Measurements from ENCODE around the gene TMEM86B. TPM values are rescaled to one million over a fixed set of nuclear protein-coding genes. Genes with fewer than 3 reads are reported as not detected.

TMEM86B gene
- total RNA-seq, 1 donor from 2014 or later, result 2.9 TPM

DNA sequence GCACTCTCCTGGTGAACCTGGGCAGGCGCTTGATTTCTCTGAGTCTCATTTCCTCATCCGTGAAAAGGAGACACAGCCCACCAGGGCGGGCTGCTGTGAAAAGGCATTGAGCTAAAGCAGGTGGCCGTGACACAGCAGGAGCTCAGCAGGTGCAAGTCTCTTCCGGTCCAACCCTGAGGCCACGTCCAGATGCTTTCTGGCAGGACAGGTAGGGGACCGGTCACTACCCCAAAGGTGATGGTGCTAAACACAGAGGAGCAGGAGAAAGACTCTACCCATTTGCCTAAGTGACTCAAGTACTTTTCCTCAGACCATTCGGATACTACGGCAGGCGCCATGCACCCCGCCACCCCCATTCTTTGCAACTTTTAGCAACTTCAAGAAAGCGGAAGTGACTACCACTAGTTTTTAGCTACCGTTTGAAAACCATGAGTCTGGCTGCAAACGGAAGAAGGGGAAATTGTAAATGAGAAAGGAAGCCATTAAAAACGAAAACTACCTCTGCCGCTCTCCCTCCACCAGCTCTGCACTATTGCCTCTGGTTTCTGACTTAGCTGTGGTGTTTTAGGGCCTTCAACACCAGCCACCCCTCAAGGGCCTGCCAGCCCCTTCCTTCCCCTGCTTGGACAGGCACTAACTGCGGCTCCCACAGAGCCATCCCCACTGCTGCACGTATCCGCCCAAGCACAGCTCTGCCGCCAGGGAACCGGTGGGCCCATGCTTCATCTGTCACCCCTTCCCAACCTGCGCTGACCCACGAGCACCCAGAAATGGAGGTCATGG is 25.5 kb upstream of the TMEM86B start:
- no peaks in the 10 kb centered on the region for H3K27me3 ChIP-seq
- intact Hi-C loops (cut with DNase I), result no loop called here
- peak overlapping the region; percentile 60 for H3K27ac ChIP-seq
- DNase-seq (ENCODE audit: extremely low spot score in 2 of 2), result no peak
- peaks cover 88% of the 10 kb centered on the region for H3K4me1 ChIP-seq
- TF ChIP-seq CTCF (IDR thresholded peaks at IDR 0.05) (no peak), POLR2AphosphoS5 (IDR thresholded peaks at IDR 0.05; ENCODE audit: insufficient read depth in 1 of 2, low read depth in 1 of 2) (no peak), POLR2A (IDR thresholded peaks at IDR 0.05) (no peak)
- H3K9me3 ChIP-seq, result no peaks in the 10 kb centered on the region
- peak overlapping the region; percentile 27 for H3K4me3 ChIP-seq
- H3K36me3 ChIP-seq, result no peaks in the 10 kb centered on the region

DNA sequence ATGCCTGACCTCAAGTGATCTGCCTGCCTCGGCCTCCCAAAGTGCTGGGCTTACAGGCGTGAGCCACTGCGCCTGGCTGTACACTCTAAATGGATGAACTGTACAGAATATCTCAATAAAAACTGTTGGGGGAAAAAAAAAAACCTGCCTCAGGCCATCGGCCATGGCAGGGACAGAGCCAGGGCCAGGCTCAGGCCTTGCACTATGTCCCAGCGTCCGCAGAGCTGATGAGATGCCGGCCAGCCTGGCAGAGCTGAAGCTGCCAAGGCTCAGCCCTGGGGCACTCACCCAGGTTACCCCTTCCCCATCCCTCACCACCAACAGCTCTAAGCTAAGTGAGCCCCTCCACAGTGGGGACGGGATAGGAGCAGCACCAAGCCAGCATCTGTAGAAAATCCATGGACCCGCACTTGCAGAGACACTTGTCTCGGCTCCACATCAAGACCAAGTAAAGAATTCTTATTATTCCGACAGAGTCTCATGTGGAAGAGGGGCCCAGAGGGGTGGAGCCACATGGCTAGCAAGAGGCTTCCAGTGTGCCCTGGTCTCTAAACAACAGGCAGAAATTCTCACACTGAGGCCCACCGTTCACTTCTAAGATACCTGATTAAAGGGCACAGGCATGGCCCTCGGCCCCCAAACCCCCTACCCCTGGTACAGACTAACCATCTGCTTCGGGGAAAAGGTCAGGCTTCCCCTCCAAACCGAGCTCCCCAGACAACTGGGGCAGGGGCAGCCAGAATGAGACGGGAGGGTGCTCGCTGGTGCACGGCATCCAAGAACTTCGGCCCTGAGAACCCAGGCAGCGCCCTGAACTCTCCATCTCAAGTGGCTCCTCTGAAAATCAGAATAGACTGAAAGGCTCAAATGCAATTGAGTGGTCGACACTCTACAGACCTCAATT is 24.4 kb upstream of the TMEM86B start:
- Histone ChIP-seq H3K9me3 (no peaks in the 10 kb centered on the region), H3K27me3 (no peaks in the 10 kb centered on the region), H3K4me1 (peaks cover 88% of the 10 kb centered on the region), H3K4me3 (no peak overlapping the region), H3K27ac (no peak overlapping the region), H3K36me3 (no peaks in the 10 kb centered on the region)
- intact Hi-C loops (cut with DNase I), result no loop called here
- TF ChIP-seq POLR2AphosphoS5 (IDR thresholded peaks at IDR 0.05; ENCODE audit: insufficient read depth in 1 of 2, low read depth in 1 of 2) (no peak), POLR2A (IDR thresholded peaks at IDR 0.05) (no peak), CTCF (IDR thresholded peaks at IDR 0.05) (no peak)
- DNase-seq (ENCODE audit: extremely low spot score in 2 of 2), result no peak

DNA sequence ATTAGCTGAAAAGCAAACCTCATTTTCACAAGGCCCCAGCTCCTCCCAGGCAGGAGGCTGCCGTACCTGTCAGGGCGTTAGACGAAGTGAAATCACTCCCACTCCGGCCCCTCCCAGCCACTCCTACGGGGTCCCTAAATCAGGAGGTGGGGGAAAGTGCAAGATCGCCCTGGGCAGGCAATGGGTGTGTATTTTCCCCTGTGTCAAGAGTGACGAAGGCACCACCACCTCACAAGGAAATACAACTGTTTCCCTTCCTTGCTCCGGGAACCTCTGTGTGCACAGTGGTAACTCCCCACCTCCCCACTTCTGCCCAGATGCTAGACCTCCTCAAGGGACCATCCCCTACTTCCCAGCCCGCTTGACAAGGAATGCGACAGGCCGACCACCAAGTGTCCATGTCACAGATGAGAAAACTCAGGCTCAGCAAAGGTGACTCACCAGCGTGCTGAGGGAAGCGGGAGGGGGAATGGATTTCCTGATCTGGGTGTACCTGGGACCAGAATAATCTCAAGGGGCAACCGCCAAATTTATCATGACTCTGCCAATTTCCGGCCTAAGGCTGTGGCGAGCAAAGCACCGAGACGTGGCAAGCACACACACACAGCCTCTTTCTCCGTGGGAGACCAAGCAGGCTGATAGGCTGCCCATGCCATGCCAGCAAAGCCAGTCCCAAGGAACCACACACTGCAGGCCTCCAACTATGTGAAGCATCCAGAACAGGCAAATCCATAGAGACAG is 22.9 kb upstream of the TMEM86B start:
- H3K9me3 ChIP-seq, result no peaks in the 10 kb centered on the region
- TF ChIP-seq POLR2AphosphoS5 (IDR thresholded peaks at IDR 0.05; ENCODE audit: insufficient read depth in 1 of 2, low read depth in 1 of 2) (no peak), CTCF (IDR thresholded peaks at IDR 0.05) (no peak), POLR2A (IDR thresholded peaks at IDR 0.05) (no peak)
- intact Hi-C loops (cut with DNase I), result no loop called here
- no peak for DNase-seq (ENCODE audit: extremely low spot score in 2 of 2)
- peaks cover 73% of the 10 kb centered on the region for H3K4me1 ChIP-seq
- H3K4me3 ChIP-seq, result no peak overlapping the region
- H3K36me3 ChIP-seq, result peaks cover 0 to 6% of the 10 kb centered on the region in 2 donors
- no peaks in the 10 kb centered on the region for H3K27me3 ChIP-seq
- no peak overlapping the region for H3K27ac ChIP-seq

- DNase-seq (ENCODE audit: extremely low spot score in 2 of 2), result no peak
- Histone ChIP-seq H3K27me3 (no peaks in the 10 kb centered on the region), H3K36me3 (peaks cover 0 to 16% of the 10 kb centered on the region in 2 donors), H3K27ac (no peak overlapping the region), H3K9me3 (no peaks in the 10 kb centered on the region), H3K4me3 (no peak overlapping the region), H3K4me1 (peaks cover 62% of the 10 kb centered on the region)
- TF ChIP-seq CTCF (IDR thresholded peaks at IDR 0.05) (no peak), POLR2A (IDR thresholded peaks at IDR 0.05) (no peak), POLR2AphosphoS5 (IDR thresholded peaks at IDR 0.05; ENCODE audit: insufficient read depth in 1 of 2, low read depth in 1 of 2) (no peak)
- intact Hi-C loops (cut with DNase I), result no loop called here
Observed at GRCh38 chr19:55250262-55251036, 21.9 kb upstream of the TMEM86B start.

All from vagina (tissue), 2 donors.